HG02885 (cell line): ENCODE results near the gene ANKRD42.
A peak's percentile ranks its signal among the peaks of the same experiment; 100 is the strongest.
"Not testable (repeated sequence)": the region's sequence is repeated elsewhere in the genome, so short reads cannot be mapped to it uniquely, and the experiment has no call there.

Experiments
- ATAC-seq: cut with Tn5 transposase; IDR thresholded peaks from one replicate; pipeline ENCODE4 v1.9.1; 2021; ENCODE audit warnings: mild to moderate bottlenecking; ENCODE audit not compliant: unreplicated experiment, poor library complexity

Gene ANKRD42

GRCh38 chr11:83170865-83171264, 22.6 kb upstream of the ANKRD42 start:
- no peak for ATAC-seq

GRCh38 chr11:83172551-83172950, 21.0 kb upstream of the ANKRD42 start:
- no peak for ATAC-seq

- ATAC-seq: peak; percentile 52
These were observed 19.5 kb upstream of the ANKRD42 start for GRCh38 chr11:83174008-83174407.

DNA sequence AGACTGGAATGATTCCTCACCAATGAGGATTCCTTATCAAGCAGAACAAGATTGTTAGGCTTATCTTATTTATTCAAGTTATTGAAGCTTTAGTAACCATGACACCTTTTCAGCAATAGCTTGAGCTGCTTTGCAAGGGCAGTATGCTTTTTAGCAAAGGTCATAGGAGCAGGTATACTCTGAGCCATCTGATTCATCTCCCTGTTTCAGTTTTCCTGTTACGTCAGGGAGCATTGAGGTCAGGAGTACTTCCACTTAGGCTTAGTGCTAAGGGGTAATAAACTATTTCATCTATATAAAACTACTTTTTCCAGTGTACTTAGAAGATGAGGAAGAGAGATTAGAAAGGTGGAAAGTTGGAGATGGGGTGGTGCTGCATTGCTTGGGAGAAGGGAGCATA, 17.7 kb upstream of the ANKRD42 start:
- ATAC-seq: no peak

GRCh38 chr11:83181815-83182214, 11.7 kb upstream of the ANKRD42 start:
- no peak for ATAC-seq

- no peak for ATAC-seq
These were observed 7.7 kb upstream of the ANKRD42 start for GRCh38 chr11:83185767-83186166.

DNA sequence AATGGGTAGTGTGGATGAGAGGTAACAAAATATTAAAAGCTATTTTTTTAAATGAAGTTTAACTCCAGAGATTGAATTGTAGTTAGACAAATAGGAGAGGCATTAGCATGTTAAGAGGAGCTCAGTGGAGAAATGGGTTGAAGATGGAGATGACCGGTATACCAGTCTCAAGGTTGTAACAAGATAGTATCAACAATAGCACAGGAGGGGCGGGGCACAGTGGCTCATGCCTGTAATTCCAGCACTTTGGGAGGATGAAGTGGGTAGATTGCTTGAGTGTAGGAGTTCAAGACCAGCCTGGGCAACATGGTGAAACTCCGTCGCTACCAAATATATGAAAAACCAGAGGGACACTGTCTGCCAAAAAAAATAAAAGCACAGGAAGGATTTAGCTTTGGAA, 6.0 kb upstream of the ANKRD42 start:
- no peak for ATAC-seq

DNA sequence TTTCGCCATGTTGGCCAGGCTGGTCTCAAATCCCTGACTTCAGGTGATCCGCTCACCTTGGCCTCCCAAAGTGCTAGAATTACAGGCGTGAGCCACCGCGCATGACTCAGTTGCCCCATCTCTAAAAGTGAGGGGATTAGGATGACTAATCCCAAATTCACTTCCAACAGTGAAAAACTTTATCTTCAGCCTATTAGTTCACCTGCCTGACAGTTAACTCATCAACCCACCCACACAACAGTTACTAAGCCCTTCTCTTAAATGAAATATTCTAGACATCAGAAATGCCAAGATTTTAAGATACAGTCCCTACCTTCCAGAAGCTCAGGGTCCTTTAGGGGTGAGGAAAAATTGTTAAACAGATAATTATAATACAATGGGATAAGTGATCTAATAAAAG, 2.0 kb upstream of the ANKRD42 start:
- ATAC-seq: no peak

- no peak for ATAC-seq
These were observed 1.5 kb upstream of the ANKRD42 start for GRCh38 chr11:83191986-83192385.

GRCh38 chr11:83192606-83193245, 786 bp upstream of the ANKRD42 start:
- no peak for ATAC-seq

GRCh38 chr11:83194281-83195142, 1.0 kb downstream of the ANKRD42 start:
- ATAC-seq: peak; percentile 66

DNA sequence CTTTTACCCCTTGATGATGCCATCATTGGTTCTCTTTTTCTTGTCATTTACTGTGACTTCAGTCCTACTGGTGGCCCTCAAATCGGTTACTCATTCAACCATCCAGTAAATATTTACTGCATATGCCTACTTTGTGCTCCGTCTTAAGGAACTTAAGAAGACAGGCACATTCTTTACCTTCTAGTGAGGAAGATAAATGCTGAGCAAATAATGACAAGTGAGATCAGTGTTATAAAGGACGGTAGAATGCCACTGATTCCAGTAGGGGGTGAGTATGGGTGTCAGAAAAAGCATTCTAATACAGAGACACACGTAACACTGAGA, 1.6 kb downstream of the ANKRD42 start:
- no peak for ATAC-seq

DNA sequence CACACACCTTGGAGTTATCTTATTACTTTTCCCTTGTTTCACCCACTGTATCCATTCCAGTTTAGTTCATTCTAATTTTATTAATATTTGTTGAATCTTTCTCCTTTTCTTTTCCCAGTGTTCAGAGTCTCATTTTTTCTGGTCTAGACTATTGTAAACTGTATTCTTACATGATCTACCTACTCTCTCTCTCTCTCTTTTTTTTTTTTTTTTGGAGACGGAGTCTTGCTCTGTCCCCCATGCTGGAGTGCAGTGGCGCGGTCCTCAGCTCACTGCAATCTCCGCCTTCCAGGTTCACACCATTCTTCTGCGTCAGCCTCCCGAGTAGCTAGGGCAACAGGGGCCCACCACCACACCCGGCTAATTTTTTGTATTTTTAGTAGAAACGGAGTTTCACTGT, 2.1 kb downstream of the ANKRD42 start:
- no peak for ATAC-seq

DNA sequence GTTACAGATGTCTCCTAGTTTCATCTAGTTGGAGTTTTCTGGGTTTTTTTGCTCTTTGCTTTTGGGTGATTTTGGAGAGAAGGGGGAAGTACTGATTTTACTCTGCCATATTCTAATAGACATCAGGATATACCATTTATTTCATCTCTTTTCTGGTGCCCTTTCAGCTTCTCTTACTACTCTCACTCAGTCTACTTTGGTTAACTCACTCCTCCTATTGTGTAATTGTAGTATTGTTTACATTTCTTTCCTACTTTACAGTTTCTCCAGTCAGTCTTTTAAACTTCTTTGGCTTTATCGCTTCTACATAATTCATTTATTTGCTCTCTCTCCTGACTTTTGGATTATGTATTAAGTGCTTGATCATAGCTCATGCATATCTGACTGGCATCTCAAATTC, 6.5 kb downstream of the ANKRD42 start:
- no peak for ATAC-seq

DNA sequence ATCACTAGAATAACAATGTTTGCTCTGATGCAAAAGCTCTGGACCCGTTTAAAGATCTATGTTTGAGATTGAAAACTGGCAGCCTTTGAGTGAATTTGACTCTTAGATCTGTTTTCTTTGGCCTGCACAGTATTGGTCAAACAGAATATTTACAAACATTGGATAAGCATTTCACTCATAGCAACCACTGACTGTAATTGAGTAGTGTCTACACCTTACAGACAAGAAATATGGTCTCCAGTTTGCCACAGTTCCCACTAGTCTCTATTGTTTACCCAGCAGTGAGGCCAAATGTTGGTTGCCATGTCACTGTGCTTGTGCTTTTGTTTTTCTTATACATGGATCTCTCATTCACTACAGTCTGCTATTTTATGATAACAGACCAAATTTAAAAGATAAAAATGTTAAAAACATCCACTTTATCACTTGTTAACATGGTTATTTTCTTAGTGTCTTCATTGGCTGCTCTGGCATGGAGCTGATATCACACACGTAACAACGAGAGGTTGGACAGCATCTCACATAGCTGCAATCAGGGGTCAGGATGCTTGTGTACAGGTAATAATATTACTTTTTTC, 12.2 kb downstream of the ANKRD42 start:
- no peak for ATAC-seq

DNA sequence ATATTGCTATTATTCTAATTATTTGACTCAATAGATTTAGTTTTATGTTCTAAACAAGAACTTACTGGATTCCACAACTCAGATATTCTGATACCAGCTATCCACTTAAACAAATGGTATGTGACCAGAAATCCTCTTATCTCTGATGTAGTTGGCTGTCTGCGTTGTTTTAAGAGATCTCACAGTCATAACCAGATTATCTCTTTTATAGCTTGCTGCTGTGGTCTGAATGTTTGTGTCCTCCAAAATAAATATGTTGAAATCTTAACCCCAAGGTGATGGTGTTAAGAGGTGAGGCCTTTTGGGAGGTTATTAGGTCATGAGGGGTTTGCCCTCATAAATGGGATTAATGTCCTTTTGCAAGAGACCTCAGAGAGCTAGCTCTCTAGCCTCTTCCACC, 12.7 kb downstream of the ANKRD42 start:
- ATAC-seq: no peak

DNA sequence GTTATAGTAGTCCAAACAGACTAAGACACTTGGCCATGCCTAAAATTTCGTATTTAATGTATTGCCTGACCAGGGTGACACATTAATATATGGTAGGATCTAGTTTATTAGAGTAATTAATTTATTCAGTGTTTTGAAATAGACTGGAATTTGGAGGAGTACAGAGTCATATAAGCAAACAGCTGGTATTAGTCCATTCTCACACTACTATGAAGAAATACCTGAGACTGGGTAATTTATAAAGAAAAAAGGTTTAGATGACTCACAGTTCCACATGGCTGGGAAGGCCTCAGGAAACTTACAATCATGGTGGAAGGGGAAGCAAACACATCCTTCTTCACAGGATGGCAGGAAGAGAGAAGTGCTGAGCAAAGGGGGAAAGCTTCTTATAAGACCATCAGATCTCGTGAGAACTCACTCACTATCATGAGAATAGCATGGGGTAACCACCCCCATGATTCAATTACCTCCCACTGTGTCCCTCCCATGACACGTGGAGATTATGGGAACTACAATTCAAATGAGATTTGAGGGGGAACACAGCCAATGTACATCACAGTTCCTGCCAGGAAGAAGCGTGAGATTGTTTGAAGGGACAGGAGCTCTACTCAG, 13.4 kb downstream of the ANKRD42 start:
- ATAC-seq: not testable (repeated sequence)

- no peak for ATAC-seq
These were observed 25.6 kb downstream of the ANKRD42 start for GRCh38 chr11:83219095-83219494.

DNA sequence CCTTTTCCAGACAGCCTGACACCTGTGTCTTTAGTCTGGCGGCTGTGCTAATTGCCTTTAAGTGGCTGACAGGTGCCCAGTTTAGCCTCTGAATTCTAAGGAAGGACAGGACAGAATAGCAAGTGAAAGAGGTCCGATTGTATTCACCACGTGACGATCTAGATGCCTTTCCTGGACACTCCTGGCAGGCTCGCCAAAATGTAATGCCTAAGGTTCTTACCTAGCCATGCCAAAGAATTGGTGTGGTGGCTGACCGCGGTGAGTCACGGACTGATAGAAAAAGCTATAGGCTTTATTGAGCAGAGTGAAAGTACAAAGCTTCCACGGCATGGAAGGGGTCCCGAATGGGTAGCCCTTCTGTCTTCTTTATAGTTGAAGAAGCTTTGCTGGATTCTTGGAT, 26.7 kb downstream of the ANKRD42 start:
- ATAC-seq: no peak

- ATAC-seq: no peak
These were observed 28.2 kb downstream of the ANKRD42 start for GRCh38 chr11:83221694-83222093.

GRCh38 chr11:83222499-83222898, 29.0 kb downstream of the ANKRD42 start:
- no peak for ATAC-seq
